Smooth muscle cell (in vitro differentiated cells): ENCODE measurements around the gene CAMK2A. TPM values are rescaled to one million over a fixed set of nuclear protein-coding genes. Genes with fewer than 3 reads are reported as not detected.

Experiments used
- DNase-seq: peaks from one replicate; lab custom pipeline; 2025; ENCODE audit not compliant: unreplicated experiment; lab: John Stamatoyannopoulos, UW
- H2AFZ ChIP-seq: fragments of 200-600 bp; sonication (generic); 2 replicates; pipeline ENCODE4 v1.6.0; 2016; ENCODE audit warnings: antibody characterized with exemption, low read depth, mild to moderate bottlenecking
- H3F3A ChIP-seq: fragments of 200-600 bp; sonication (generic); 2 replicates; pipeline ENCODE4 v1.6.0; 2017; ENCODE audit warnings: antibody characterized with exemption, low read depth
- H3K27ac ChIP-seq: fragments of 200-600 bp; sonication (generic); 2 replicates; pipeline ENCODE4 v1.5.1; 2016; ENCODE audit warnings: low read depth, mild to moderate bottlenecking
- H3K27me3 ChIP-seq: fragments of 200-600 bp; sonication (generic); 2 replicates; pipeline ENCODE4 v1.6.1; 2016; ENCODE audit warnings: low read depth, mild to moderate bottlenecking
- H3K36me3 ChIP-seq: fragments of 200-600 bp; sonication (generic); 2 replicates; pipeline ENCODE4 v1.5.1; 2016; ENCODE audit warnings: low read depth
- H3K4me1 ChIP-seq: fragments of 200-600 bp; sonication (generic); 2 replicates; pipeline ENCODE4 v1.5.1; 2016; ENCODE audit warnings: low read depth
- H3K4me2 ChIP-seq: fragments of 200-600 bp; sonication (generic); 2 replicates; pipeline ENCODE4 v1.6.0; 2016; ENCODE audit warnings: mild to moderate bottlenecking
- H3K4me3 ChIP-seq: fragments of 200-600 bp; sonication (generic); 2 replicates; pipeline ENCODE4 v1.5.1; 2016; ENCODE audit warnings: mild to moderate bottlenecking
- H3K79me2 ChIP-seq: fragments of 200-600 bp; sonication (generic); 2 replicates; pipeline ENCODE4 v1.6.0; 2016; ENCODE audit warnings: low read depth, mild to moderate bottlenecking
- H3K9ac ChIP-seq: fragments of 200-600 bp; sonication (generic); 2 replicates; pipeline ENCODE4 v1.6.0; 2016; ENCODE audit warnings: low read depth
- H3K9me3 ChIP-seq: fragments of 200-600 bp; sonication (generic); replicated peaks from 2 replicates; pipeline ENCODE4 v1.5.1; 2016; ENCODE audit warnings: low read depth
- H4K20me1 ChIP-seq: fragments of 200-600 bp; sonication (generic); 2 replicates; pipeline ENCODE4 v1.6.0; 2016; ENCODE audit warnings: low read depth
- CTCF ChIP-seq: fragments of 200-600 bp; sonication (generic); IDR thresholded peaks from 2 replicates; pipeline ENCODE4 v1.5.1; 2017; ENCODE audit warnings: borderline replicate concordance, mild to moderate bottlenecking, antibody characterized with exemption; ENCODE audit not compliant: insufficient read depth, poor library complexity, severe bottlenecking
- WGBS: methylation state at CpG from one replicate; pipeline ENCODE4 v1.1.7; 2016; ENCODE audit warnings: low lambda C conversion rate; 5-methylcytosine and 5-hydroxymethylcytosine counted together
- polyA plus RNA-seq: library from polyadenylated mRNA; unstranded; fragments of >200 nt; fragmentation: Nextera tagmentation; extraction: Ambion mirVana; gene quantifications from 2 replicates; pipeline ENCODE4 v1.2.1, GENCODE V29; 2016
- total RNA-seq: library from RNA; depleted of rRNA; stranded (reverse); fragments of >200 nt; gene quantifications from 2 replicates; pipeline ENCODE4 v1.2.3, GENCODE V29; 2014

CAMK2A gene
- total and polyA plus RNA-seq, 2 experiments from 2014 or later = 0.83 to 1.6 TPM

DNA sequence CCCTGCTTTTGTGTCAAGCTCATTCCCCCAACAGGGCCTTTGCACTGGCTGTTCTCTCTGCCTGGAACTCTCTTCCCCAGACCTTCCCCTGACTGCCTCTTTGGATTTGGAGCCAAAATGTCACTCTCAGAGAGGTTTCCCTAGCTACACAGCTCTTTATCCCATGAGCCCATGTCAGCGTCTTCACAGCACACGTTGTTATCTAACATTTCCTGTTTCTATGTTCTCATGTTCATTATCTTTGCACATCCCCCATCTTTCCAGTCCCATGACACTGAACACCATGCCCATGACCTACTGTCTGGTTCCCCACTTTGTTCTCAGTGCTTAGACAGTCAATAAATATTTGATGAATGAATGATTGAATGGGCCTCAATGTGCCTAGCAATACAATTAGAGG, 39.5 kb upstream of the CAMK2A start:
- DNase-seq = no peak
- WGBS = 31% methylated on average over 2 of the region's 2 CpGs

DNA sequence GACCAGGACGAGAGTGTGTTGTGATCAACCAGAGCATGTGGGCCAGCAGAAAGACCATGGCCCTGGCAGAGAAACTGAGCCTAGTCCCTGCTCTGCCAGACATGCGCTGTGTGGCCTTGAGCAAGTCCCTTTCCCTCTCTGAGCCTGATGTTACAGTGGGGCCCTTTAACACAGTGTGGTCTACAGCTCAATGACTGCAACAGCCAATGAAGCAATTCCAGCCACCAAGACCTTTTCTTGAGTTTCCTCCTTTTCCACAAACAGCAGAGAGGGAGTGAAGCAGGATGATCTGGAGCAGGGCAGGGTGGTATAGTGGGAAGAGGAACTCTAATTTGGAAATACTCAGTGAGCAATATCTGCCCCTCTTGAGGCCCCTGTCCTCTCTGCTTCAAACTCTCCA, 38.9 kb upstream of the CAMK2A start:
- H2AFZ ChIP-seq = no peak overlapping the region
- no peaks in the 10 kb centered on the region for H3F3A ChIP-seq
- H3K79me2 ChIP-seq = no peaks in the 10 kb centered on the region
- no peaks in the 10 kb centered on the region for H4K20me1 ChIP-seq
- no peak for TF ChIP-seq CTCF
- no peak for DNase-seq
- peaks cover 10% of the 10 kb centered on the region for H3K4me1 ChIP-seq
- WGBS = 91% methylated on average over 2 of the region's 2 CpGs
- H3K27ac ChIP-seq = no peak overlapping the region
- H3K4me3 ChIP-seq = no peak overlapping the region
- H3K27me3 ChIP-seq = no peaks in the 10 kb centered on the region
- H3K36me3 ChIP-seq = no peaks in the 10 kb centered on the region
- H3K9me3 ChIP-seq = no peaks in the 10 kb centered on the region
- H3K4me2 ChIP-seq = no peak overlapping the region
- no peak overlapping the region for H3K9ac ChIP-seq

More for the DNA sequence above, 39.5 kb upstream of the CAMK2A start:
- H3F3A ChIP-seq = no peaks in the 10 kb centered on the region
- no peak for TF ChIP-seq CTCF
- H3K9ac ChIP-seq = no peak overlapping the region
- no peak overlapping the region for H2AFZ ChIP-seq
- no peaks in the 10 kb centered on the region for H3K36me3 ChIP-seq
- H3K9me3 ChIP-seq = no peaks in the 10 kb centered on the region
- no peak overlapping the region for H3K27ac ChIP-seq
- H3K27me3 ChIP-seq = no peaks in the 10 kb centered on the region
- no peak overlapping the region for H3K4me3 ChIP-seq
- H3K4me2 ChIP-seq = no peak overlapping the region
- no peaks in the 10 kb centered on the region for H3K79me2 ChIP-seq
- H3K4me1 ChIP-seq = peaks cover 10% of the 10 kb centered on the region
- H4K20me1 ChIP-seq = no peaks in the 10 kb centered on the region

- WGBS = 55% methylated on average over 3 of the region's 3 CpGs
Observed at GRCh38 chr5:150327139-150327538, 37.6 kb upstream of the CAMK2A start.

More at GRCh38 chr5:150327139-150327538, 37.6 kb upstream of the CAMK2A start:
- Histone ChIP-seq H3K27ac (no peak overlapping the region), H3K27me3 (no peaks in the 10 kb centered on the region), H4K20me1 (no peaks in the 10 kb centered on the region), H3K79me2 (no peaks in the 10 kb centered on the region), H3F3A (peaks cover under 1% of the 10 kb centered on the region), H3K9me3 (no peaks in the 10 kb centered on the region), H3K4me1 (peaks cover 10% of the 10 kb centered on the region), H3K36me3 (no peaks in the 10 kb centered on the region), H2AFZ (no peak overlapping the region), H3K4me2 (peak overlapping the region; percentile 43), H3K4me3 (no peak overlapping the region), H3K9ac (no peak overlapping the region)
- no peak for TF ChIP-seq CTCF
- DNase-seq = no peak
